Upper lobe of right lung (tissue), 1 donor: ENCODE results near the gene LARP4B. TPM values are rescaled to one million over a fixed set of nuclear protein-coding genes. Genes with fewer than 3 reads are reported as not detected.
A peak's percentile ranks its signal among the peaks of the same experiment; 100 is the strongest.

Source experiments
- ATAC-seq: fragments of 200-7000 bp; cut with Tn5 transposase; one replicate; pipeline ENCODE4 v1.9.1; 2020; ENCODE audit warnings: mild to moderate bottlenecking, moderate library complexity
- DNase-seq: peaks from one replicate; pipeline ENCODE4 v3.0.0-alpha.2; 2020
- H3K27ac ChIP-seq: fragments of 200-600 bp; one replicate; pipeline ENCODE4 v1.8.0; 2022
- H3K27me3 ChIP-seq: fragments of 200-600 bp; one replicate; pipeline ENCODE4 v1.8.0; 2022; ENCODE audit warnings: mild to moderate bottlenecking
- H3K36me3 ChIP-seq: fragments of 200-600 bp; one replicate; pipeline ENCODE4 v1.8.0; 2022
- H3K4me1 ChIP-seq: fragments of 200-600 bp; one replicate; pipeline ENCODE4 v1.8.0; 2022
- H3K4me3 ChIP-seq: fragments of 200-600 bp; one replicate; pipeline ENCODE4 v1.8.0; 2022; ENCODE audit warnings: mild to moderate bottlenecking
- H3K9me3 ChIP-seq: fragments of 200-600 bp; one replicate; pipeline ENCODE4 v1.8.0; 2022
- intact Hi-C: fragments of 100-400 bp; cut with DNase I; formaldehyde crosslinking; loops from one replicate; pipeline ENCODE4 v1.11.0; 2022
- total RNA-seq: library from RNA; stranded (reverse); fragmentation: NEBNext Ultra II Directional; extraction: Animal tissue kit (Norgen Biotek cat#: 25700); gene quantifications from one replicate; pipeline ENCODE4 v1.2.1, GENCODE V29; 2021
- TF ChIP-seq, protein P1 (sequence below): fragments of 200-600 bp; IDR thresholded peaks from one replicate; pipeline ENCODE4 v1.8.0; 2022; ENCODE audit warnings: antibody characterized with exemption
- donor health status: DM: no; HTN: yes; CAD: no; lungs with severe emphysema.

Gene LARP4B
- total RNA-seq, 1 donor from 2014 or later: 126 TPM

- Histone ChIP-seq H3K27ac (no peak overlapping the region), H3K27me3 (no peaks in the 10 kb centered on the region), H3K36me3 (peaks cover 99% of the 10 kb centered on the region), H3K9me3 (no peaks in the 10 kb centered on the region), H3K4me1 (peaks cover 13% of the 10 kb centered on the region), H3K4me3 (no peak overlapping the region)
- intact Hi-C loops: no loop called here
- no peak for DNase-seq
- no peak for ATAC-seq
- TF ChIP-seq, protein P1, sequence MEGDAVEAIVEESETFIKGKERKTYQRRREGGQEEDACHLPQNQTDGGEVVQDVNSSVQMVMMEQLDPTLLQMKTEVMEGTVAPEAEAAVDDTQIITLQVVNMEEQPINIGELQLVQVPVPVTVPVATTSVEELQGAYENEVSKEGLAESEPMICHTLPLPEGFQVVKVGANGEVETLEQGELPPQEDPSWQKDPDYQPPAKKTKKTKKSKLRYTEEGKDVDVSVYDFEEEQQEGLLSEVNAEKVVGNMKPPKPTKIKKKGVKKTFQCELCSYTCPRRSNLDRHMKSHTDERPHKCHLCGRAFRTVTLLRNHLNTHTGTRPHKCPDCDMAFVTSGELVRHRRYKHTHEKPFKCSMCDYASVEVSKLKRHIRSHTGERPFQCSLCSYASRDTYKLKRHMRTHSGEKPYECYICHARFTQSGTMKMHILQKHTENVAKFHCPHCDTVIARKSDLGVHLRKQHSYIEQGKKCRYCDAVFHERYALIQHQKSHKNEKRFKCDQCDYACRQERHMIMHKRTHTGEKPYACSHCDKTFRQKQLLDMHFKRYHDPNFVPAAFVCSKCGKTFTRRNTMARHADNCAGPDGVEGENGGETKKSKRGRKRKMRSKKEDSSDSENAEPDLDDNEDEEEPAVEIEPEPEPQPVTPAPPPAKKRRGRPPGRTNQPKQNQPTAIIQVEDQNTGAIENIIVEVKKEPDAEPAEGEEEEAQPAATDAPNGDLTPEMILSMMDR: no peak
Measured at GRCh38 chr10:813286-813685, 118.2 kb downstream of the LARP4B start.

DNA sequence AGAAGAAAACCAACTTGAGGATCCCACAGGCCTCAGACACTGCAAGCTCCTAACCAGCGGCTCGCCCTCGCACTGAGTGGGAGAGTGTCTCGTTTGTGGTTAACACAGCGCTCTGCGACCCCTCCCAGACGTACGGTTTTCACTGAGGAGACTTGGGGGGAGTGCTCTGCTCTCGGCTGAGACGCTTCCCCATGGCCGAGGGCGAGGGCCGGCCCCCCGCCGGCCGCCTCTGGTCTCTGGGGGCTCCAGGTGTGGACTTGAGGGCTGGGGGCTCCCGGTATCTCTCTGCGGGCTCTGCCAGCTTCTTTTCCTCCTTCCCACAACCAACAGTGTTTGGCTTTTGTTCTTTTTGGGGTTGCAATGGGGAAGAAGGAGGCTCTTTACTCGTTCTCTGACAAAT is 118.7 kb downstream of the LARP4B start:
- H3K27me3 ChIP-seq: no peaks in the 10 kb centered on the region
- TF ChIP-seq, protein P1: no peak
- no peak overlapping the region for H3K27ac ChIP-seq
- no peaks in the 10 kb centered on the region for H3K9me3 ChIP-seq
- H3K4me1 ChIP-seq: peaks cover 8% of the 10 kb centered on the region
- ATAC-seq (no peak), DNase-seq (no peak)
- intact Hi-C loops: no loop called here
- peaks cover 100% of the 10 kb centered on the region for H3K36me3 ChIP-seq
- no peak overlapping the region for H3K4me3 ChIP-seq

- TF ChIP-seq, protein P1: no peak
- Histone ChIP-seq H3K4me3 (no peak overlapping the region), H3K4me1 (no peaks in the 10 kb centered on the region), H3K36me3 (peaks cover 100% of the 10 kb centered on the region), H3K9me3 (no peaks in the 10 kb centered on the region), H3K27me3 (no peaks in the 10 kb centered on the region), H3K27ac (no peak overlapping the region)
- DNase-seq (no peak), ATAC-seq (no peak)
- intact Hi-C loops: no loop called here
Measured at GRCh38 chr10:811379-812175, 119.9 kb downstream of the LARP4B start.

GRCh38 chr10:810351-810846 is 121.1 kb downstream of the LARP4B start:
- no peak overlapping the region for H3K4me3 ChIP-seq
- intact Hi-C loops: no loop called here
- TF ChIP-seq, protein P1: peak; percentile 23
- no peaks in the 10 kb centered on the region for H3K4me1 ChIP-seq
- H3K36me3 ChIP-seq: peaks cover 89% of the 10 kb centered on the region
- no peaks in the 10 kb centered on the region for H3K9me3 ChIP-seq
- DNase-seq (no peak), ATAC-seq (peak; percentile 16)
- no peak overlapping the region for H3K27ac ChIP-seq
- no peaks in the 10 kb centered on the region for H3K27me3 ChIP-seq

- H3K4me3 ChIP-seq: no peak overlapping the region
- ATAC-seq: no peak
- peaks cover 83% of the 10 kb centered on the region for H3K36me3 ChIP-seq
- H3K4me1 ChIP-seq: peaks cover 4% of the 10 kb centered on the region
- H3K27me3 ChIP-seq: no peaks in the 10 kb centered on the region
- no peak overlapping the region for H3K27ac ChIP-seq
- intact Hi-C loops: loop anchor here (10.0 kb wide), 1 partner anchor 305 kb away; no protein-coding TSS in a partner anchor
- H3K9me3 ChIP-seq: no peaks in the 10 kb centered on the region
- TF ChIP-seq, protein P1: no peak
- no peak for DNase-seq
Measured at GRCh38 chr10:809671-810350, 121.7 kb downstream of the LARP4B start.
